CD8-positive, alpha-beta memory T cell (primary cell): Measurements from ENCODE around the gene MED28. TPM values are rescaled to one million over a fixed set of nuclear protein-coding genes. Genes with fewer than 3 reads are reported as not detected.

Experiments
- CTCF ChIA-PET: fragments of 350-600 bp; sonication (Branson Sonifier 250); formaldehyde crosslinking; loops from one replicate; lab custom pipeline; 2021; ENCODE audit warnings: antibody characterized with exemption; lab: Charles Lee
- POLR2A ChIA-PET: fragments of 350-600 bp; sonication (Branson Sonifier 250); formaldehyde crosslinking; loops from one replicate; lab custom pipeline; 2021; ENCODE audit warnings: antibody characterized with exemption; lab: Charles Lee
- DNase-seq, 5 donors: peaks; one replicate each; pipeline versions ENCODE4 v3.0.0 to v3.0.0-alpha.2; 2020 to 2022; ENCODE audit warnings: mixed read lengths in 1 of 5
- H3K27ac ChIP-seq: one replicate; pipeline ENCODE4 v1.7.0; 2013; ENCODE audit warnings: low read depth, mild to moderate bottlenecking, low read length, moderate library complexity
- H3K27me3 ChIP-seq: 2 replicates; pipeline ENCODE4 v1.7.0; 2013; ENCODE audit warnings: low read length, mild to moderate bottlenecking; ENCODE audit not compliant: insufficient read depth, poor library complexity, severe bottlenecking
- H3K36me3 ChIP-seq: 2 replicates; pipeline ENCODE4 v1.7.0; 2013; ENCODE audit warnings: mild to moderate bottlenecking, low read length, moderate library complexity; ENCODE audit not compliant: insufficient read depth
- H3K4me1 ChIP-seq: 2 replicates; pipeline ENCODE4 v1.7.0; 2013; ENCODE audit warnings: mild to moderate bottlenecking, low read length, moderate library complexity; ENCODE audit not compliant: insufficient read depth
- H3K4me3 ChIP-seq: 2 replicates; pipeline ENCODE4 v1.7.0; 2013; ENCODE audit warnings: mild to moderate bottlenecking, low read length
- H3K9me3 ChIP-seq: 2 replicates; pipeline ENCODE4 v1.7.0; 2013; ENCODE audit warnings: mild to moderate bottlenecking, low read length
- H3K27ac Mint-ChIP-seq, 8 donors: one replicate each; pipeline ENCODE4 v1.8.0; 2020 to 2021; ENCODE audit warnings: mixed read lengths in 8 of 8, mild to moderate bottlenecking in 6 of 8, inconsistent platforms in 3 of 8, moderate library complexity in 3 of 8
- H3K27me3 Mint-ChIP-seq, 2 donors: one replicate each; pipeline ENCODE4 v1.8.0; 2020 to 2021; ENCODE audit warnings: mixed read lengths in 2 of 2, mild to moderate bottlenecking in 1 of 2, moderate library complexity in 1 of 2
- H3K36me3 Mint-ChIP-seq, 3 donors: one replicate each; pipeline ENCODE4 v1.8.0; 2020 to 2021; ENCODE audit warnings: mixed read lengths in 3 of 3, inconsistent platforms in 1 of 3, mild to moderate bottlenecking in 1 of 3
- H3K4me1 Mint-ChIP-seq, 3 donors: one replicate each; pipeline ENCODE4 v1.8.0; 2020 to 2021; ENCODE audit warnings: mixed read lengths in 3 of 3, inconsistent platforms in 1 of 3, mild to moderate bottlenecking in 1 of 3
- H3K4me3 Mint-ChIP-seq, 7 donors: one replicate each; pipeline ENCODE4 v1.8.0; 2020 to 2021; ENCODE audit warnings: mixed read lengths in 7 of 7, mild to moderate bottlenecking in 6 of 7, moderate library complexity in 4 of 7, inconsistent platforms in 2 of 7
- H3K9me3 Mint-ChIP-seq, 5 donors: one replicate each; pipeline ENCODE4 v1.8.0; 2020 to 2022; ENCODE audit warnings: mixed read lengths in 5 of 5, mild to moderate bottlenecking in 3 of 5, moderate library complexity in 2 of 5, inconsistent platforms in 1 of 5
- polyA plus RNA-seq: library from polyadenylated mRNA; unstranded; fragments of 300-500 nt; fragmentation: Illumina TruSeq; gene quantifications from one replicate; pipeline ENCODE4 v1.2.3, GENCODE V29; 2021
- total RNA-seq, 2 experiments: library from RNA; stranded (reverse); gene quantifications; one replicate each; pipeline ENCODE4 v1.2.3, GENCODE V29; 2021

Gene MED28
- total and polyA plus RNA-seq, 3 experiments from 2014 or later = 40.4 to 51.7 (median 49.4) TPM

DNA sequence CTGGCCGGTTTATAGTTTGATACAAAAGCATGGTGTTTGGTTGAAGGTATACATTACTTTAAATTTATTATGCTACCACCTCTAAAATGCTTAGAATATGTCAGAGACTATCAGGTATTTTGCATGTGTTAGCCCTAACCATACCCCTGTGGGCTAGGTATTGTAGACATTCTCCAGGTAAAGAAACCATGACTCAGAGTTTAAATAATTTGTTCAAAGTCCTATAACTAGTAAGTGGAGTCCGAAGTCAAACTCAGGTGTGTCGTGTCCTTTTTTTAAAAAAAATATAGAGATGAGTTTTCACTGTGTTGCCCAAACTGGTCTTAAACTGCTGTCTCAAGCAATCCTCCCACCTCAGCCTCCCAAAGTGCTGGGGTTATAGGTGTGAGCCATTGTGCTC is 25.1 kb upstream of the MED28 start:
- no peak overlapping the region for H3K27ac Mint-ChIP-seq
- H3K36me3 ChIP-seq = peaks cover 43% of the 10 kb centered on the region
- H3K27ac ChIP-seq = no peak overlapping the region
- H3K36me3 Mint-ChIP-seq = peaks cover 7 to 79% (median 33%) of the 10 kb centered on the region in 3 donors
- no peaks in the 10 kb centered on the region for H3K9me3 Mint-ChIP-seq
- no peak overlapping the region for H3K4me3 Mint-ChIP-seq
- ChIA-PET CTCF (no interaction called here), POLR2A (no interaction called here)
- no peaks in the 10 kb centered on the region for H3K27me3 Mint-ChIP-seq
- no peak for DNase-seq
- no peak overlapping the region for H3K4me3 ChIP-seq
- H3K27me3 ChIP-seq = no peaks in the 10 kb centered on the region
- H3K4me1 ChIP-seq = no peaks in the 10 kb centered on the region
- H3K4me1 Mint-ChIP-seq = peaks cover 6 to 11% (median 9%) of the 10 kb centered on the region in 3 donors
- no peaks in the 10 kb centered on the region for H3K9me3 ChIP-seq

DNA sequence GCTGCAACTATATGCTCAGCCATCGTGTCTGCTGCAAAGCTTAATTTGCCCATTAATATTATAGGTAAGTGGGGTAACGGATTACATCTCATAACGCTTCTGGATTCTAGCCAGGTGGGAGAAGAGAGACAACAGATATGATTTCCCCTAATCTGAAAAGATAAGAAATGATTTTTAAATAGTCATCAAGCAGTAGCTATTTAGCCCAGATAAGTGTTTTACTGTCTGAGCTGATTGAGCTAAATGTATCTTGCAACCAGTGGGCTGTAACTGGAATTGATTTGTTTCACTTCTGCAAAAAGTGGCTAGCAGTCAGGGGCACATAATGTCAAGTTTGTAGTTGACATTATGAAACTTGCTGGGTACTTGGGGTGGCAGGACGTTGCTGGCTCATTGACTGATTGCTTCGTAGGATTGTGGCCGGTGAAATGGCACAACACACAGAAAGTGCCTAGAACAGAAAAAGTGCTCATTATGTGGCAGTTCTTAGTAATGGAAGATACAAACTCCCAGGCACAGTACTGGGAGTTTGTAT is 18.9 kb upstream of the MED28 start:
- no peaks in the 10 kb centered on the region for H3K9me3 Mint-ChIP-seq
- H3K27me3 Mint-ChIP-seq = no peaks in the 10 kb centered on the region
- peak overlapping the region in 2 of 8 donors; percentile 31 to 64 for H3K27ac Mint-ChIP-seq
- Histone ChIP-seq H3K36me3 (peaks cover 35% of the 10 kb centered on the region), H3K4me3 (no peak overlapping the region), H3K9me3 (no peaks in the 10 kb centered on the region), H3K27me3 (no peaks in the 10 kb centered on the region), H3K27ac (no peak overlapping the region), H3K4me1 (no peaks in the 10 kb centered on the region)
- H3K4me1 Mint-ChIP-seq = peaks cover 3 to 11% (median 7%) of the 10 kb centered on the region in 3 donors
- ChIA-PET POLR2A (no interaction called here), CTCF (interaction anchor here (2.1 kb wide), 1 partner anchor 47 kb away, joined by 5 read pairs; no protein-coding TSS in a partner anchor)
- no peak for DNase-seq
- H3K36me3 Mint-ChIP-seq = peaks cover 8 to 79% (median 34%) of the 10 kb centered on the region in 3 donors
- no peak overlapping the region for H3K4me3 Mint-ChIP-seq

DNA sequence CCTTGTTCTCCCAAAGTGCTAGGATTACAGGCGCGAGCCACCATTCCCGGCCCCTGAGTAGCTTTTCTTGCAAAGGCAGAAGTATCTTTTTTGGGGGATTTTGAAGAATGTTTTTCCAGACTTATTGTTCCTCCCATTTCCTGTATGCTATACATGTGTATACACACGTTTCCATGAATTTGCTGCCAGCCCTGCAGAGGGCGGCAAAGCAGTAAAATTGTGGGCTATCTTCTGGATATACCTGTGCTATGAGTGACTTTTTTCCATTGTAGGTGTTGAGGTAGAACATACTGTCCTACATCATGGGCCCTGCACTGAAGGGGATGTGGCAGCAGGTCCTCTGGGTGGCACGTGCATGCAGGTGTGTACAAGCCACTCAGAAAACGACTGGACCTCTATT is 16.9 kb upstream of the MED28 start:
- Histone ChIP-seq H3K9me3 (no peaks in the 10 kb centered on the region), H3K27me3 (no peaks in the 10 kb centered on the region), H3K4me1 (no peaks in the 10 kb centered on the region), H3K36me3 (peaks cover 32% of the 10 kb centered on the region), H3K27ac (no peak overlapping the region), H3K4me3 (no peak overlapping the region)
- Mint-ChIP-seq H3K4me1 (peaks cover 2 to 4% (median 3%) of the 10 kb centered on the region in 3 donors), H3K4me3 (no peak overlapping the region), H3K27ac (peak overlapping the region in 1 of 8 donors; percentile 29), H3K36me3 (peaks cover 8 to 80% (median 31%) of the 10 kb centered on the region in 3 donors), H3K27me3 (no peaks in the 10 kb centered on the region), H3K9me3 (no peaks in the 10 kb centered on the region)
- DNase-seq = no peak
- POLR2A ChIA-PET = no interaction called here
- CTCF ChIA-PET = interaction anchor here (1.3 kb wide), 1 partner anchor 39 kb away, joined by 4 read pairs; no protein-coding TSS in a partner anchor

DNA sequence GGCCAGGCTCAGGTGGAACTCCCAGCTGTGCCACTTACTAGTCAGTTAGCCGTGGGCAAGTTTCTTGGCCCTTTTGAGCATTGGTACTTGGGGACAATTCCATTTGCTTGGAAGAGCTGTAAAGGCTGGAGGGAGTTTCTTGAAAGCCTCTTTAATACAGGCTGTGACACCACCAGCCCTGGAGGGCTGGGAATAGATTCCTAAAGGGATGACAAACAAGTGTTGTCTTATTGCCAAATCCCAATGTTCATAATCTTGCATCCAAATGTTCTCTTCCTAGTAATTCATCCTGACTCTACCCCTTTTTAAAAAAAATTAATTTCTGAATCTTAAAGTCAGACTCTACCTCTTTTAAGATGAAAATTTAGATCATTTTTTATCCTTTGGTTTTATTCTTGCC is 14.6 kb upstream of the MED28 start:
- Histone ChIP-seq H3K4me3 (no peak overlapping the region), H3K4me1 (no peaks in the 10 kb centered on the region), H3K9me3 (no peaks in the 10 kb centered on the region), H3K36me3 (peaks cover 36% of the 10 kb centered on the region), H3K27me3 (no peaks in the 10 kb centered on the region), H3K27ac (no peak overlapping the region)
- Mint-ChIP-seq H3K9me3 (no peaks in the 10 kb centered on the region), H3K27ac (no peak overlapping the region), H3K27me3 (no peaks in the 10 kb centered on the region), H3K4me1 (no peaks in the 10 kb centered on the region), H3K4me3 (no peak overlapping the region), H3K36me3 (peaks cover 8 to 70% (median 21%) of the 10 kb centered on the region in 3 donors)
- ChIA-PET CTCF (interaction anchor here (0.8 to 0.9 kb wide), 2 partner anchors 8 to 14 kb away, joined by 3 to 4 read pairs; partner anchors contain the start of gene MED28), POLR2A (no interaction called here)
- DNase-seq = no peak

DNA sequence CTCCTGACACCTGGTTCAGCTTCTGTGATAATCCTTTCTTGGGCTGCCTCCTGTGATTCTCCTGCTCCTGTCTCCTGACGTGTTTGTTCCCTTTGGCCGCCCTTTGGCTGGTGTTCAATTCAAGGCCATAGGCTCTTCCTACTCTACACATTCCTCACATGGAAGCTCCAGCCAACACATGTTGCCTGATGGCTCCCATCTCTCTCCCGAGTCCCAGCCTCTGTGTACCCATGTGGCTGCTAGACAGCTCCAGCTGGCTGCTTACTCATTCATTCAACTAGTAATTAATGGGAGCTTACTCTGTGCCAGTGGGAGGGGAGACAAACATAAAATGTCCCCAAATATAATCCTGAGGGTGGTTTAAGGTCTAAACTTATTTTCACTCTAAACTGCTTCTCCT is 9.2 kb upstream of the MED28 start:
- Histone ChIP-seq H3K27me3 (no peaks in the 10 kb centered on the region), H3K27ac (no peak overlapping the region), H3K4me3 (no peak overlapping the region), H3K9me3 (no peaks in the 10 kb centered on the region), H3K4me1 (no peaks in the 10 kb centered on the region), H3K36me3 (peaks cover 29% of the 10 kb centered on the region)
- H3K9me3 Mint-ChIP-seq = no peaks in the 10 kb centered on the region
- POLR2A ChIA-PET = interaction anchor here (0.6 kb wide), 1 partner anchor 720 kb away, joined by 3 read pairs; no protein-coding TSS in a partner anchor
- H3K4me1 Mint-ChIP-seq = no peaks in the 10 kb centered on the region
- DNase-seq = no peak
- H3K4me3 Mint-ChIP-seq = no peak overlapping the region
- peaks cover 0 to 57% (median 9%) of the 10 kb centered on the region in 3 donors for H3K36me3 Mint-ChIP-seq
- CTCF ChIA-PET = no interaction called here
- no peak overlapping the region for H3K27ac Mint-ChIP-seq
- no peaks in the 10 kb centered on the region for H3K27me3 Mint-ChIP-seq

DNA sequence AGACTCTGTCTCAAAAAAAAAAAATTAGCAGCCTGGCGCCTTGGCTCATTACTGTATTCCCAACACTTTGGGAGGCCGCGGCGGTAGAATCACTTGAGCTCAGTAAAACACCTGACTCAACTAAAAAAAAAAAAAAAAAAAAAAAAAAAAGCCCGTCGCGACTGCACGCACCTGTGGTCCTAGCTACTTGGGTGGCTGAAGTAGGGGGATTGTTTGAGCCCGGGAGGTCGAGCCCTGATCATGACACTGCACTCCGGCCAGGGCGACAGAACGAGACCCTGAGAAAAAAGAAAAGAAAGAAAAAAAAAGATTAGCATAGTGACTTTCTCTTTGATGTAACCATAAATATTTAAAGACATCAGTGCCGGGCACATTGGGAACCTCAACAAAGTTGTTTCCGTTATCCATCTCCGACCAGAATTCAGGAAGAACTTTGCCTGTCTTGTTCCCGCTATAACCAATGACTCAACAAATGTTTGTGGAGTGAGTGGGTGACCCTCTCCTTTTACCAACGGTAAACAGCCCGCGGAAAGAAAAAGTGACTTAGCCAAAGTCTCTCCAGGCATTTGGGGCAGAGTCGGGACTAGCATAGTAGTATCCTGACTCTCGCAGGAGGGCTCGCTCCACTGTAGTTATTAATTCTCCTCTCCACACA is 553 bp upstream of the MED28 start:
- no peaks in the 10 kb centered on the region for H3K27me3 Mint-ChIP-seq
- Histone ChIP-seq H3K27ac (peak overlapping the region; percentile 94), H3K9me3 (no peaks in the 10 kb centered on the region), H3K4me3 (peak overlapping the region; percentile 87), H3K4me1 (peaks cover 35% of the 10 kb centered on the region), H3K27me3 (no peaks in the 10 kb centered on the region), H3K36me3 (peaks cover 10% of the 10 kb centered on the region)
- H3K9me3 Mint-ChIP-seq = no peaks in the 10 kb centered on the region
- peaks cover 41 to 50% (median 44%) of the 10 kb centered on the region in 3 donors for H3K4me1 Mint-ChIP-seq
- ChIA-PET CTCF (interaction anchor here (0.7 to 1.7 kb wide), 7 partner anchors 14 to 195 kb away, joined by 3 to 9 read pairs (median 4); no protein-coding TSS in a partner anchor), POLR2A (interaction anchor here (0.8 to 2.0 kb wide), 4 partner anchors 22 to 201 kb away, joined by 3 to 22 read pairs (median 6); partner anchors contain the start of genes DCAF16 and LAP3)
- DNase-seq = peak; percentile 11 to 59 (median 38)
- H3K27ac Mint-ChIP-seq = peak overlapping the region; percentile 94 to 100 (median 98)
- H3K36me3 Mint-ChIP-seq = peaks cover 0 to 43% (median 11%) of the 10 kb centered on the region in 3 donors
- H3K4me3 Mint-ChIP-seq = peak overlapping the region; percentile 95 to 100 (median 98)

DNA sequence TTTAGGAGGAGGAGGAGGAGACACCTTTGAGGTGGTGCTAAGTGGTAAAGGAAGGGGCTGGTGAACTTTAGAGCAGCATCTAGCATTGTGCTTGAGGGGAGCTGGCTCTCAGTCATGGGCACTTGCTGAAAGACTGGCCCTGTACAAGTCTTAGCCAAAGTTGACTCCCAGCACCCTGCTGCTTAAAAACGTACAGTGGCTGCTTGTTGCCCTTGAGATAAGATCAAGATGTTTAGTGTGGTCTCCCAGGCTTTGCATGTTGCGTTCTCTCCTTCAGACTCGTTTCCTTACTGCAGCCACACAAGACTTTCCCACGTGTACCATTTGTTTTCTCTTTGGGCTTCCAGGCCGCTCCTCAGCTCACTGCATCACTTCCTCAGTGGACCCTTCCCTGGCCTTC is 1.8 kb downstream of the MED28 start:
- POLR2A ChIA-PET = no interaction called here
- peaks cover 52 to 62% (median 60%) of the 10 kb centered on the region in 3 donors for H3K4me1 Mint-ChIP-seq
- H3K27me3 Mint-ChIP-seq = no peaks in the 10 kb centered on the region
- Histone ChIP-seq H3K36me3 (peaks cover 29% of the 10 kb centered on the region), H3K27me3 (no peaks in the 10 kb centered on the region), H3K4me3 (no peak overlapping the region), H3K9me3 (no peaks in the 10 kb centered on the region), H3K27ac (no peak overlapping the region), H3K4me1 (peaks cover 42% of the 10 kb centered on the region)
- CTCF ChIA-PET = interaction anchor here (0.6 kb wide), 1 partner anchor 19 kb away, joined by 3 read pairs; no protein-coding TSS in a partner anchor
- no peak for DNase-seq
- peak overlapping the region; percentile 76 to 92 (median 83) for H3K4me3 Mint-ChIP-seq
- no peaks in the 10 kb centered on the region for H3K9me3 Mint-ChIP-seq
- peaks cover 0 to 62% (median 17%) of the 10 kb centered on the region in 3 donors for H3K36me3 Mint-ChIP-seq
- H3K27ac Mint-ChIP-seq = peak overlapping the region; percentile 29 to 91 (median 78)

DNA sequence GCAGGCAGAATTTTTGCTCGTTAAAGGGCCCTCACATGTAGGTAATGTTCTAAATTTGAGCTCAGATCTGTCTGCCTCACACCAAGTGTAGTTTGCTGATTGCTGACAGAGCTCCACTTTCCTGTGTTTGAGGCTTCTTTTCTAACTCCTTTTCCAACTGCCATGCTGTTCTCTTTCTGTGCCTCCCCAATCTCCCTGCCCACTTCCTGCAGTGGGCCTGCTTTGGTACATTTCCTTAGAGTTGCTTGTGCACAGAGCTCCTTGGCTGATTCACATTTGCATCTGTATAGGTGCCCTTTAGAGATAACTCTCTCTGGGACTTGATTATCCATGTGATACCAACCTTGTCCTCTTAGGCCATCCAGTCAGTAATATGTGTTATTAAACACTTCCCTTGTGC is 4.5 kb downstream of the MED28 start:
- no peaks in the 10 kb centered on the region for H3K9me3 ChIP-seq
- CTCF ChIA-PET = interaction anchor here (1.8 to 2.4 kb wide), 2 partner anchors 17 to 70 kb away, joined by 5 to 6 read pairs; no protein-coding TSS in a partner anchor
- no peak overlapping the region for H3K4me3 ChIP-seq
- H3K27me3 ChIP-seq = no peaks in the 10 kb centered on the region
- Mint-ChIP-seq H3K4me3 (peak overlapping the region in 6 of 7 donors; percentile 16 to 57 (median 46)), H3K9me3 (no peaks in the 10 kb centered on the region), H3K4me1 (peaks cover 49 to 62% (median 61%) of the 10 kb centered on the region in 3 donors), H3K36me3 (peaks cover 2 to 86% (median 25%) of the 10 kb centered on the region in 3 donors), H3K27me3 (no peaks in the 10 kb centered on the region), H3K27ac (peak overlapping the region in 6 of 8 donors; percentile 24 to 87 (median 42))
- no peak for DNase-seq
- no peak overlapping the region for H3K27ac ChIP-seq
- POLR2A ChIA-PET = no interaction called here
- peaks cover 42% of the 10 kb centered on the region for H3K4me1 ChIP-seq
- H3K36me3 ChIP-seq = peaks cover 53% of the 10 kb centered on the region
